ENCODE results near the gene TUT7. TPM values are rescaled to one million over a fixed set of nuclear protein-coding genes. Genes with fewer than 3 reads are reported as not detected.

Gene TUT7
- total RNA-seq, 1 experiment from 2014 or later = 51.2 TPM

DNA sequence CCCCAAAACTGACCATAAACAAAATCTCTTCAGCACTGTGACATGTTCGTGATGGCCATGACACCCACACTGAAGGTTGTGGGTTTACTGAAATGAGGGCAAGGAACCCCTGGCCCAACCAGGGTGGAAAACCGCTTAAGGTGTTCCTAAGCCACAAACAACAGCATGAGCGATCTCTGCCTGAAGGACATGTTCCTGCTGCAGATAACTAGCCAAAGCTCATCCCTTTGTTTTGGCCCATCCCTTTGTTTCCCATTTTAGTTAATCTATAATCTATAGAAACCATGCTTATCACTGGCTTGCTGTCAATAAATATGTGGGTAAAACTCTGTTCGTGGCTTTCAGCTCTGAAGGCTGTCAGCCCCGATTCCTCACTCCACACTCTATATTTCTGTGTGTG lies 21.8 kb upstream of the TUT7 start:
- Histone ChIP-seq H3K4me1 (ENCODE audit: low read length) (no peaks in the 10 kb centered on the region), H3K4me2 (ENCODE audit: low read depth, low read length, poor library complexity, severe bottlenecking) (no peak overlapping the region), H3K27me3 (ENCODE audit: low read length) (no peaks in the 10 kb centered on the region), H3K9me2 (replicated peaks; ENCODE audit: insufficient read depth, low read length) (no peaks in the 10 kb centered on the region), H3K9me3 (ENCODE audit: low read length) (no peaks in the 10 kb centered on the region; the same call in 1 of the 2 replicates), H3K27ac (ENCODE audit: low read length) (no peak overlapping the region), H3K79me2 (ENCODE audit: low read length) (no peaks in the 10 kb centered on the region), H2AFZ (ENCODE audit: low read length) (no peak overlapping the region), H3K4me3 (ENCODE audit: low read length) (no peak overlapping the region), H3K9ac (ENCODE audit: low read length) (no peak overlapping the region), H3K36me3 (ENCODE audit: insufficient read depth, low read length) (no peaks in the 10 kb centered on the region), H4K20me1 (ENCODE audit: insufficient read depth, low read depth, low read length) (no peaks in the 10 kb centered on the region)
- DNase-seq = no peak

DNA sequence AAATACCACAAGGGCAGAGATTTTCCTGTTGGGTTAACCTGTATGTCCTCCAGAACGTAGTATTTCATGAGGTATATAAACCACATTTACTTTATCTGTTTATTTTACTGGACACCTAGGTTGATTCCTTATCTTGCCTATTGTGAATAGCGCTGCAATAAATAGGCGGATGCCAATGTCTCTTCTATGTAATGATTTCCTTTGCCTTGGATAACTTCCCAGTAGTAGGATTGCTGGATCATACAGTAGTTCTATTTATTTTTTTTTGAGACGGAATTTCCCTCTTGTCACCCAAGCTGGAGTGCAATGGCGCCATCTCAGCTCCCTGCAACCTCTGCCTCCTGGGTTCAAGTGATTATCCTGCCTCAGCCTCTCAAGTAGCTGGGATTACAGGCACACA lies 15.6 kb upstream of the TUT7 start:
- no peak overlapping the region for H3K27ac ChIP-seq (ENCODE audit: low read length)

GRCh38 chr9:86368871-86369521 lies 14.8 kb upstream of the TUT7 start:
- no peaks in the 10 kb centered on the region for H3K36me3 ChIP-seq (ENCODE audit: insufficient read depth, low read length)
- no peaks in the 10 kb centered on the region for H3K9me2 ChIP-seq (replicated peaks; ENCODE audit: insufficient read depth, low read length)
- H3K4me2 ChIP-seq (ENCODE audit: low read depth, low read length, poor library complexity, severe bottlenecking) = no peak overlapping the region
- peaks cover 3% of the 10 kb centered on the region; the same call in 1 of the 2 replicates for H3K27me3 ChIP-seq (ENCODE audit: low read length)
- H4K20me1 ChIP-seq (ENCODE audit: insufficient read depth, low read depth, low read length) = no peaks in the 10 kb centered on the region
- H3K4me1 ChIP-seq (ENCODE audit: low read length) = no peaks in the 10 kb centered on the region
- no peak for DNase-seq
- H2AFZ ChIP-seq (ENCODE audit: low read length) = no peak overlapping the region
- no peaks in the 10 kb centered on the region for H3K79me2 ChIP-seq (ENCODE audit: low read length)
- H3K4me3 ChIP-seq (ENCODE audit: low read length) = no peak overlapping the region
- no peak overlapping the region for H3K27ac ChIP-seq (ENCODE audit: low read length)
- H3K9me3 ChIP-seq (ENCODE audit: low read length) = peaks cover 7% of the 10 kb centered on the region
- H3K9ac ChIP-seq (ENCODE audit: low read length) = no peak overlapping the region

More for the DNA sequence above, 15.6 kb upstream of the TUT7 start:
- Histone ChIP-seq H4K20me1 (ENCODE audit: insufficient read depth, low read depth, low read length) (no peaks in the 10 kb centered on the region), H3K4me3 (ENCODE audit: low read length) (no peak overlapping the region), H3K36me3 (ENCODE audit: insufficient read depth, low read length) (no peaks in the 10 kb centered on the region), H2AFZ (ENCODE audit: low read length) (no peak overlapping the region), H3K9me3 (ENCODE audit: low read length) (peaks cover 7% of the 10 kb centered on the region), H3K4me1 (ENCODE audit: low read length) (no peaks in the 10 kb centered on the region), H3K27me3 (ENCODE audit: low read length) (peaks cover 3% of the 10 kb centered on the region; the same call in 1 of the 2 replicates), H3K4me2 (ENCODE audit: low read depth, low read length, poor library complexity, severe bottlenecking) (no peak overlapping the region), H3K9ac (ENCODE audit: low read length) (no peak overlapping the region), H3K79me2 (ENCODE audit: low read length) (no peaks in the 10 kb centered on the region), H3K9me2 (replicated peaks; ENCODE audit: insufficient read depth, low read length) (no peaks in the 10 kb centered on the region)
- no peak for DNase-seq

DNA sequence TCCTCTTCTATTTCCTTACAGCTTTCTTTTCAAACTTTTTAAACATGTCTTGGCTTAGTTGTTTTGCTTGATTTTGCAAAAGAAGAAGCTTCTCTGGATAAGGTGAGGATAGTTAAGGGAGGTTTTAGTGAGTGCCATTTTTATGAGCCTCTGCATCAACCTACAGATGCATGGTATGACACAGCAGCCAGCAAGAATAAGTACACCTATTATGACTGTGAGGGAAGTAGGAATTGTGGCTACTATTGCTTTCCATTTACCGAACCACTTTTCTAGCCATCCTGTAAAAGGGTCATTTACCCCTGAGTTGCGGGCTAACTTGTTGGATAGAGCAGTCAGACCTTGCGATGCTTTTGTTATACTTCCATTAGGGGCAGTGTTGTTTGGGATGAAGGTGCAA lies 7.0 kb upstream of the TUT7 start:
- Histone ChIP-seq H3K36me3 (ENCODE audit: insufficient read depth, low read length) (no peaks in the 10 kb centered on the region), H4K20me1 (ENCODE audit: insufficient read depth, low read depth, low read length) (no peaks in the 10 kb centered on the region), H3K4me2 (ENCODE audit: low read depth, low read length, poor library complexity, severe bottlenecking) (no peak overlapping the region), H3K4me1 (ENCODE audit: low read length) (no peaks in the 10 kb centered on the region), H3K4me3 (ENCODE audit: low read length) (no peak overlapping the region), H3K9me3 (ENCODE audit: low read length) (no peaks in the 10 kb centered on the region), H2AFZ (ENCODE audit: low read length) (no peak overlapping the region), H3K9ac (ENCODE audit: low read length) (no peak overlapping the region), H3K27ac (ENCODE audit: low read length) (no peak overlapping the region), H3K9me2 (replicated peaks; ENCODE audit: insufficient read depth, low read length) (no peaks in the 10 kb centered on the region), H3K79me2 (ENCODE audit: low read length) (no peaks in the 10 kb centered on the region), H3K27me3 (ENCODE audit: low read length) (no peaks in the 10 kb centered on the region)
- DNase-seq = no peak

DNA sequence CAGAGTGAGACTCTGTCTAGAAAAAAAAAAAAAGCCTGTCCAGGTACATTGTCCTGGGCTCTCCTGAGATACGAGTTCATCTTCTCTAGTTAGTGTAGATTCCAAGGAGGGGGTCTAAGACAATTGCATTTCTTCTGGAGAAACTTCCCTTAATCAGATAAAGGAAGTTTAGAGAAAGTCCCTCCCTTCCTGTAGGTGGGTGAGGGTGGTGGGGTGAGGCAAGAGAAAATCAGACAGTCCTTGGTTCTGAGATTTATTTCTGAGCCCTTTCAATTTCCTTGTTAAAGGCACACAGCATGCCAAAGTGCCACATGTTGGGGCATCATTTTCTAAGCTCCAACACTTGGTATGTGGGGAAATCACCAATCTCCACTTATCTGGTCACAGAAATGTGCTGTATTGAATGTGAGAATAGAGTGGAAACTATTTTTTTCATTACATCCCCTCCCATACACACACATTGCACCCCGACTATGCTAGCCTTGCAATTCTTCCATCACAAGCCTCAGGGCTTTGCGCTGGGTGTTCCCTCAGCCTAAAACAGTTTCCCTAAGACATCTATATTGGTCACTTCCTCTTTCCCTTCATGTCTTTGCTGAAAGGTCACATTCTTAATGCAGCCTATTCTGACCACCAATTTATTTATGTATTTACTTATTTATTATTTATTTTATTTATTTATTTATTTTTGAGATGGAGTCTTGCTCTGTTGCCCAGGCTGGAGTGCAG lies 5.1 kb upstream of the TUT7 start:
- Histone ChIP-seq H3K9ac (ENCODE audit: low read length) (no peak overlapping the region), H3K27ac (ENCODE audit: low read length) (no peak overlapping the region), H3K79me2 (ENCODE audit: low read length) (no peaks in the 10 kb centered on the region), H3K4me3 (ENCODE audit: low read length) (no peak overlapping the region), H3K4me1 (ENCODE audit: low read length) (peaks cover 10% of the 10 kb centered on the region), H3K27me3 (ENCODE audit: low read length) (no peaks in the 10 kb centered on the region), H3K36me3 (ENCODE audit: insufficient read depth, low read length) (no peaks in the 10 kb centered on the region), H3K4me2 (ENCODE audit: low read depth, low read length, poor library complexity, severe bottlenecking) (no peak overlapping the region), H3K9me3 (ENCODE audit: low read length) (no peaks in the 10 kb centered on the region), H4K20me1 (ENCODE audit: insufficient read depth, low read depth, low read length) (no peaks in the 10 kb centered on the region), H2AFZ (ENCODE audit: low read length) (no peak overlapping the region), H3K9me2 (replicated peaks; ENCODE audit: insufficient read depth, low read length) (no peaks in the 10 kb centered on the region)
- DNase-seq = no peak

DNA sequence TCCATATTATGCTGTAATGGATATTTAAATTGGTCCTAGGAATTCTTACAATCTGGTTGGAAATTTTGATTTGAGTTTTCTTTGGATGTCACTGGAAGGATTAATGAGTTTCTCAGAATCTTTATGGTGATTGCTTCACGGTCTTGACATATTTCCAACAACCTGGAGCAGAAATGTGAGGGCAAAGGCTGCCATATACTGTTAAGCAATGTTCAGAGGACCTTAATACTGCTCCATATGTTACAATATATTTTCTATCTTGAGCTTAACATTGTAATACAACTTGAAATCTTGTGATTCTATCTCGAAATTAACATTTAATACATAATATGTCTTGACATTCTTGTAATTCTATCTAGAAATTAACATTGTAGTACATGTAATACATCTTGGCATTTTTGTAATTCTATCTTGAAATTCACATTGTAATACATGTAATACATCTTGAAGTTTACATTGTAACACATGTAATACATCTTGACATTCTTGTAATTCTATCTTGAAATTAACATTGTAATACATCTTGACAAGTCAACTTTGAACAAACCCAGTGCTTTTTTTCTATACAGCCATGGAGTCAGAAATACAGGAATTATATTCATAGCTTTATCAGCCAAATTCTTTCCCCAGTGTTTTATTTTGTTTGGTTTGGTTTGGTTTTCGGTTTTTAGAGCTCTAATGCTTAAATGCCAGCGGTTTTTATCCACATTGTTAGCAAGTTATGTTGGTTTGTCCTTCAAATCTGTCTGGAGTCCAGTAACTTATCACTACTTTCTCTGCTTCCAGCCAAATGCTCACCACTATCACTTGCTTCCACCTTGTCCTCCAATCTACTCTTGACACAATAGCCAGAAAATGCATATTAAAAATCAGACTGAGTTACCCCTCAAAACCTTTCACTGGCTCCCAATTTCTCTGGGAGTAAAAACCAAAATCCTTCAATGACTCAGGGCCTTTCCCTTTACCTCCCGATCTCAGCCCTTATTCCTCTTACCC lies 3.0 kb upstream of the TUT7 start:
- H3K4me1 ChIP-seq (ENCODE audit: low read length) = peaks cover 21% of the 10 kb centered on the region
- no peak for DNase-seq
- no peak overlapping the region for H2AFZ ChIP-seq (ENCODE audit: low read length)
- peaks cover 20% of the 10 kb centered on the region for H3K79me2 ChIP-seq (ENCODE audit: low read length)
- H3K4me3 ChIP-seq (ENCODE audit: low read length) = no peak overlapping the region
- no peaks in the 10 kb centered on the region for H3K9me2 ChIP-seq (replicated peaks; ENCODE audit: insufficient read depth, low read length)
- H3K4me2 ChIP-seq (ENCODE audit: low read depth, low read length, poor library complexity, severe bottlenecking) = no peak overlapping the region
- H3K9ac ChIP-seq (ENCODE audit: low read length) = no peak overlapping the region
- no peaks in the 10 kb centered on the region; the same call in 1 of the 2 replicates for H4K20me1 ChIP-seq (ENCODE audit: insufficient read depth, low read depth, low read length)
- H3K9me3 ChIP-seq (ENCODE audit: low read length) = no peaks in the 10 kb centered on the region
- peaks cover 3% of the 10 kb centered on the region; the same call in 1 of the 2 replicates for H3K36me3 ChIP-seq (ENCODE audit: insufficient read depth, low read length)
- H3K27me3 ChIP-seq (ENCODE audit: low read length) = no peaks in the 10 kb centered on the region
- H3K27ac ChIP-seq (ENCODE audit: low read length) = no peak overlapping the region

DNA sequence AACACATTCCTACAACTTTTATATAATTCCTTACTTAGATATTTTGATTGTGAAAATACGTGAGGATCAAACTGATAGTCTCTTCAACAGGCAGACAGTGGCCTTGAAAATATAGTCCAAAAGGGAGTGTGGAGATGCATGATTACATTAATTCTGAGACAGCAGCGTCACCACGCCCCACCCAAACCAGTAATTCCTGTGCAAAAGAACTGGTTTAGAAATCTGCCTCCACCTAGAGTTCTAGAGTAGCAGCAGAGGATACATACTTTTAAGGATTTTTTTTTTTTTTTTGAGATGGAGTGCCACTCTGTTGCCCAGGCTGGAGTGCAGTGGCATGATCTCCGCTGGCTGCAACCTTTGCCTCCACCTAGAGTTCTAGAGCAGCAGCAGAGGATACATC lies 1.6 kb upstream of the TUT7 start:
- H3K27me3 ChIP-seq (ENCODE audit: low read length) = no peaks in the 10 kb centered on the region
- H3K4me2 ChIP-seq (ENCODE audit: low read depth, low read length, poor library complexity, severe bottlenecking) = no peak overlapping the region
- H3K9ac ChIP-seq (ENCODE audit: low read length) = no peak overlapping the region
- no peak overlapping the region for H3K4me3 ChIP-seq (ENCODE audit: low read length)
- no peaks in the 10 kb centered on the region for H3K9me3 ChIP-seq (ENCODE audit: low read length)
- no peaks in the 10 kb centered on the region; the same call in 1 of the 2 replicates for H4K20me1 ChIP-seq (ENCODE audit: insufficient read depth, low read depth, low read length)
- peaks cover 10% of the 10 kb centered on the region; the same call in 1 of the 2 replicates for H3K36me3 ChIP-seq (ENCODE audit: insufficient read depth, low read length)
- DNase-seq = no peak
- no peak overlapping the region for H3K27ac ChIP-seq (ENCODE audit: low read length)
- peaks cover 33% of the 10 kb centered on the region for H3K4me1 ChIP-seq (ENCODE audit: low read length)
- H3K9me2 ChIP-seq (replicated peaks; ENCODE audit: insufficient read depth, low read length) = no peaks in the 10 kb centered on the region
- H3K79me2 ChIP-seq (ENCODE audit: low read length) = peaks cover 33% of the 10 kb centered on the region
- no peak overlapping the region for H2AFZ ChIP-seq (ENCODE audit: low read length)

All from Karpas-422 (cell line).